GM10248 (cell line): ENCODE data around the gene ZNF451.

Experiments used
- CTCF ChIA-PET: fragments of 300-600 bp; sonication (Branson Sonifier 250); formaldehyde crosslinking; extraction: SDS; loops from one replicate; lab custom pipeline; 2021; ENCODE audit warnings: antibody characterized with exemption; lab: Yijun Ruan, JAX
- POLR2A ChIA-PET: fragments of 350-650 bp; sonication (Branson Sonifier 250); formaldehyde crosslinking; extraction: SDS; loops from one replicate; lab custom pipeline; 2020; ENCODE audit warnings: antibody characterized with exemption; lab: Yijun Ruan, JAX
- DNase-seq: peaks from one replicate; pipeline ENCODE4 v3.0.0; 2012; ENCODE audit errors: extremely low spot score
- CTCF ChIP-seq: IDR thresholded peaks from 2 replicates; pipeline ENCODE4 v1.5.1; 2012; ENCODE audit warnings: mild to moderate bottlenecking, low read depth; ENCODE audit errors: extremely low read depth, missing control alignments, control extremely low read depth

The ZNF451 gene

DNA sequence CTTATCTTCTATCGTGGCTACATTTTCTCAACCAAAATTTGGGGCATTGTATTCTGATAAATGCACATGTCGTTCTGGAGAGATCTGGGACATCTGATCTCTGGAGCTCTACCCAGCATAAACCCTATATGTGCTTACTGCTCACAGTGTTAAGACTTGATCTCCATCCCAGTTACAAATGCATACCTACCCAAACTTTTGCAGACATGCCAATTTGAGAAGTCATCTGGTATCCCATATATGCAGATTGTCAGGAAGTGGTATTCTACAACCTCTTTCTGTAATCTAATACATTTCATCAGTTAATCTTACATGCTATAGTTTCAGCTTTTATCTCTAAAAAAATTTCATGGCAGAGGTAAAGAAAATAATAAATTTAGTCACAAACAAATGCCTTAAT is 93.3 kb downstream of the ZNF451 start:
- POLR2A ChIA-PET, result interaction anchor here (0.6 kb wide), 1 partner anchor 11 kb away, joined by 3 read pairs; no protein-coding TSS in a partner anchor
- no peak for TF ChIP-seq CTCF
- CTCF ChIA-PET, result interaction anchor here (1.1 to 1.3 kb wide), 3 partner anchors 11 to 38 kb away, joined by 3 to 4 read pairs (median 3); no protein-coding TSS in a partner anchor
- DNase-seq, result no peak

DNA sequence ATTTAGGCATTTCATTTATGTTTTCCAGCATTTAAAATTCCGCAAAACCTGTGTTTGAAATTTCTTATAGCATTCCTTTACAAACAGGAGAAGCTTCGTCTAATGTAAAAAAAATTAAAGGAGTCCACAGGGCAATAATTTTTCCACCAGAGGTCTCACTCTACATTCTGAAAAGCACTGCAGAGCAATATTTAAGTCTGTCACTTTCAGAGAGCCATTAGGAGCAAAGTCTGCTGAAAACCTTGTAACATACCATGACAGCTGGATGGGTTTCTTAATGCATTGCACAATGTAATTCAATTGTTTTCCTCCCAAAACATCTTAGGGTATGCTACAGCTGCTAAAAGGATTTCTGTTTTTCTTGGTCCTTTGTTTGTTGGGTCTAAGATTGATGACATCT is 100.2 kb downstream of the ZNF451 start:
- ChIA-PET POLR2A (no interaction called here), CTCF (interaction anchor here (1.1 to 2.7 kb wide), 6 partner anchors 12 to 229 kb away, joined by 3 to 10 read pairs (median 6); partner anchors contain the start of genes PRIM2 and RAB23)
- no peak for TF ChIP-seq CTCF
- no peak for DNase-seq

DNA sequence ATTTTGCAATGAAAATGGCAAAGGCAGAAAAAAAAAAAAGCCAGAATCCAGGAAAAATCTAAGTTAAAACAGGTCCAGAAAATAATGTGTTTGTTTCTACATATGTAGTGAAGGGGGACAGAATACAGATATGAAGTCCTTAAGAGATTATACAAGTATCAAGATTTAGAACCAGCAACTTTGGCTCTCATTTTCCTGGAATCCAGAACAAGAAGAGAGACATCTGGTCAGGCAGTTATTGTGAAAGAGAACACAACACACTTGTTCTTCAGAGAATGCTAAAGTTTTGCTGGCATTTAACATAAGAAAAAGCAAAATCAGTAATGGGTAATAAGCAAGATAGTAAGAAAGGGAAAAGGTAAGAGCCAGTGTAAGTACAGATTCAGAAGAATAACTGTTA is 103.2 kb downstream of the ZNF451 start:
- ChIA-PET POLR2A (no interaction called here), CTCF (no interaction called here)
- TF ChIP-seq CTCF, result no peak
- no peak for DNase-seq

DNA sequence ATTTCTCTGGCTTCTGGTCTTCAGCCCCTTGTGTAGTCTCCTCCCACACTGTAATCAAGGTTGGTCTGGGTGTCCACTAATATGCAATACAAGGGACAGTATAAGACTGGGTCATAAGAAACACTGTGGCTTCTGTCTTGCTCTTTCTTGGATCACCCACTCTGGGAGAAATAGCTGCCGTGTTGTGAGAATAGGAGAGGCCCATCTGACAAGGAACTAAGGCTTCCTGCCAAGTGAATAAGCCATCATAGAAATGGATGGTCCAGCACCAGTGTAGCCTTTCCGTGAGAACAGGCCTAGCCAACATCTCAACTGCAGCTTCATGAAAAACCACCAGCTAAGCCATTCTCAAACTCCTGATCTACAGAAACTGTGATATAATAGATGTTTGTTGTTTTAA is 105.5 kb downstream of the ZNF451 start:
- POLR2A ChIA-PET, result no interaction called here

DNA sequence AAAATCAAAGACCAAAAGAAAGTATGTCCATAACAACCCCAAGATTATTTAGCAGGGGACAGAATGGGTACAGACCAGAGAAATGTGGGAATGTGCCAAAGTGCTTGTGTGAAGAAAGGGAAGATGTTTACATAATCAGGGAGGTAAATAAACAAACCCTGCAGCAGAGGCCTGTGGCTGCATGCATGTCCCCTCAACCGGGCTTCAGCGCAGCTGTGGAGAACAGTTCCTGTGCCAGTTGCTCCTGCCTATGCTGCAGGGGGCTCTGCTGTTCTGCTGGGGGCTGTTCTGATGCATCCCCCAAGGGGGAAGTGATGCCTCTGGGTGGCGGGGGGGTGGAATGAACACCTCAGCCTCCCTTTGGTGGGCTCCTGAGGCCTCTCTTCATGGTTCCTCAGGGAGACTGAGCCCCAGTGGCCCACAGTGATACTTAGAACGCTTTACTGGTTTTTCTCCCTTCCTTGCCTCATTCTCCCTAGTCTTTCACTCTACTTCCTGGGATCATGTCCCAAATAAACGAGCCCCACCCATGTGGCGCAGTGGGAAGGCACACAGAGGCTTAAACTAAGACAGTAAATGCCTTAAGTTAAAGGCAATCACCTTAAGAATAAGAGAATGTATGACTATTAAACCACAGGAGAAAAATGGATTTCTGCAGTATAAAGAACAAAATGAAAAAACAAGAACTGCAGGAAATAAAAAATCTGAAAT is 109.1 kb downstream of the ZNF451 start:
- POLR2A ChIA-PET, result no interaction called here
- CTCF ChIA-PET, result interaction anchor here (1.1 to 1.3 kb wide), 4 partner anchors 10 to 178 kb away, joined by 3 to 4 read pairs (median 3); partner anchors contain the start of gene BAG2
- TF ChIP-seq CTCF, result no peak
- DNase-seq, result no peak

More for the DNA sequence above, 105.5 kb downstream of the ZNF451 start:
- CTCF ChIA-PET, result interaction anchor here (1.0 kb wide), 1 partner anchor 24 kb away, joined by 3 read pairs; the partner anchor contains the start of gene BAG2
- no peak for TF ChIP-seq CTCF
- no peak for DNase-seq

DNA sequence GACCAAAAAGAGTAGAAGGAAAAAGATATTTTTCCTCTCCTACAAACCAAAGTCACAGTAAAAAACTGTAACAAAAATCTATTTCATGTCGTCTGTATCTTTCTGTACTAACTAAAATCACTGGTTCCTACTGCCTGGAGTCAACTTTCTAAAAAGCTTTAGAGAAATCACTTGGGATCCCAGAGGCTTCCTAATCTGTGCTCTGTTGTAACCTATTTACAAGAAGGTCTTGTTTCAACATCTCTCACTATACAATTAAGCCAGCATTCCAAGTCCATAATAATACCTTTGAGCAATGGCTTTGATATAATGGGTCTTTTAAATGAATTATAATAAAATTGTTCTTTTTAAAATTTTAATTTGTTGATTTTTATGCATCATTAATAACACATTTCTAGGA is 111.7 kb downstream of the ZNF451 start:
- POLR2A ChIA-PET, result no interaction called here
- DNase-seq, result no peak
- no peak for TF ChIP-seq CTCF
- CTCF ChIA-PET, result interaction anchor here (1.5 kb wide), 1 partner anchor 20 kb away, joined by 3 read pairs; the partner anchor contains the start of gene RAB23
